ENCODE results near the gene KLHDC7B. TPM values are rescaled to one million over a fixed set of nuclear protein-coding genes. Genes with fewer than 3 reads are reported as not detected.

Gene KLHDC7B
- total RNA-seq, 6 donors from 2014 or later = 0.39 to 1.5 (median 0.81) TPM; not detected in 2

- H3K4me3 ChIP-seq = no peak overlapping the region
- no peak overlapping the region for H3K27ac ChIP-seq
- H3K27me3 ChIP-seq = no peaks in the 10 kb centered on the region
- ATAC-seq (ENCODE audit: low FRiP score in 2 of 2) = no peak
- DNase-seq = no peak
- 88 to 92% methylated on average over 7 to 8 of the region's 8 CpGs for WGBS, 2 donors
- TF ChIP-seq EP300 (IDR thresholded peaks at IDR 0.05) (no peak), POLR2A (IDR thresholded peaks at IDR 0.05) (no peak), POLR2AphosphoS5 (IDR thresholded peaks at IDR 0.05) (no peak), CTCF (IDR thresholded peaks at IDR 0.05) (no peak)
- no peaks in the 10 kb centered on the region for H3K9me3 ChIP-seq
- H3K36me3 ChIP-seq = peaks cover 4 to 39% (median 12%) of the 10 kb centered on the region in 4 donors
- no peaks in the 10 kb centered on the region for H3K4me1 ChIP-seq
Observed at GRCh38 chr22:50569041-50569459, 23.4 kb downstream of the KLHDC7B start.

DNA sequence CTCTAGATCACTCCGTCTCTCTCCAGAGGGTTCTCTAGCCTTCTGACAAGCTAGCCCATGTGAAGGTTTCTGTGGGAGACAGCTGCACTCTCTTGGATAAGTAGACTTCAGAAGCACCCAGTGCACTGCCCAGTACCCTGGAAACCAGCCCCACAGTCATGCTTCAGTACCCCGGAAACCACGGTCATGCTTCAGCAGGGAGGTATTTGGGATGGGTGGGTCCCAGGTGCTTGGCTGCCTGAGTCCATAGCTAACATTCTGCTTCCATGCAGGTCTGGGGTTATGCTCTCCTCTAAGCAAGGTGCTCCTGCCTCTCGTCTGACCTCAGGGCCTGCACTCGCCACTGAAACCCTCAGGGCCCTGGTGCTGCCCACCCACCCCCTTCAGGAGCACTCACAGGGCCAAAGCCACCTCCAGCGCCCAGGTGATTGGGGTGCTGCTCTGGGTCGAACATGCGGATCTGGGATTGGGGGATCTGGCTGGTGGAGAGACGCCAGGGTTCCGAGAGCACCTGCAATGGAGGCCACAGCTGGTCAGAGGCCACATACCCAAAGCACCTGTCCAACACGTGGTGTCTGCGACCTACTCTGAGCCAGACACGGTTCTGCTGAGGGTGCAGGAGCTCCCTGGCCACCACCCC, 24.3 kb downstream of the KLHDC7B start:
- DNase-seq (no peak), ATAC-seq (ENCODE audit: low FRiP score in 2 of 2) (no peak)
- Histone ChIP-seq H3K27me3 (no peaks in the 10 kb centered on the region), H3K36me3 (peaks cover 4 to 39% (median 12%) of the 10 kb centered on the region in 4 donors), H3K4me3 (no peak overlapping the region), H3K27ac (no peak overlapping the region), H3K4me1 (no peaks in the 10 kb centered on the region), H3K9me3 (no peaks in the 10 kb centered on the region)
- TF ChIP-seq POLR2AphosphoS5 (IDR thresholded peaks at IDR 0.05) = no peak
- TF ChIP-seq CTCF (IDR thresholded peaks at IDR 0.05) = no peak
- TF ChIP-seq POLR2A (IDR thresholded peaks at IDR 0.05) = no peak
- no peak for TF ChIP-seq EP300 (IDR thresholded peaks at IDR 0.05)
- WGBS, 2 donors = 98 to 100% methylated on average over 3 to 12 of the region's 13 CpGs

- 95 to 100% methylated on average over 3 to 12 of the region's 12 CpGs for WGBS, 2 donors
- Histone ChIP-seq H3K36me3 (peaks cover 4 to 39% (median 12%) of the 10 kb centered on the region in 4 donors), H3K27ac (no peak overlapping the region), H3K27me3 (no peaks in the 10 kb centered on the region), H3K4me3 (no peak overlapping the region), H3K9me3 (no peaks in the 10 kb centered on the region), H3K4me1 (no peaks in the 10 kb centered on the region)
- DNase-seq (no peak), ATAC-seq (ENCODE audit: low FRiP score in 2 of 2) (no peak)
- TF ChIP-seq EP300 (IDR thresholded peaks at IDR 0.05) (no peak), CTCF (IDR thresholded peaks at IDR 0.05) (no peak), POLR2AphosphoS5 (IDR thresholded peaks at IDR 0.05) (no peak), POLR2A (IDR thresholded peaks at IDR 0.05) (no peak)
Observed at GRCh38 chr22:50570861-50571260, 25.2 kb downstream of the KLHDC7B start.

DNA sequence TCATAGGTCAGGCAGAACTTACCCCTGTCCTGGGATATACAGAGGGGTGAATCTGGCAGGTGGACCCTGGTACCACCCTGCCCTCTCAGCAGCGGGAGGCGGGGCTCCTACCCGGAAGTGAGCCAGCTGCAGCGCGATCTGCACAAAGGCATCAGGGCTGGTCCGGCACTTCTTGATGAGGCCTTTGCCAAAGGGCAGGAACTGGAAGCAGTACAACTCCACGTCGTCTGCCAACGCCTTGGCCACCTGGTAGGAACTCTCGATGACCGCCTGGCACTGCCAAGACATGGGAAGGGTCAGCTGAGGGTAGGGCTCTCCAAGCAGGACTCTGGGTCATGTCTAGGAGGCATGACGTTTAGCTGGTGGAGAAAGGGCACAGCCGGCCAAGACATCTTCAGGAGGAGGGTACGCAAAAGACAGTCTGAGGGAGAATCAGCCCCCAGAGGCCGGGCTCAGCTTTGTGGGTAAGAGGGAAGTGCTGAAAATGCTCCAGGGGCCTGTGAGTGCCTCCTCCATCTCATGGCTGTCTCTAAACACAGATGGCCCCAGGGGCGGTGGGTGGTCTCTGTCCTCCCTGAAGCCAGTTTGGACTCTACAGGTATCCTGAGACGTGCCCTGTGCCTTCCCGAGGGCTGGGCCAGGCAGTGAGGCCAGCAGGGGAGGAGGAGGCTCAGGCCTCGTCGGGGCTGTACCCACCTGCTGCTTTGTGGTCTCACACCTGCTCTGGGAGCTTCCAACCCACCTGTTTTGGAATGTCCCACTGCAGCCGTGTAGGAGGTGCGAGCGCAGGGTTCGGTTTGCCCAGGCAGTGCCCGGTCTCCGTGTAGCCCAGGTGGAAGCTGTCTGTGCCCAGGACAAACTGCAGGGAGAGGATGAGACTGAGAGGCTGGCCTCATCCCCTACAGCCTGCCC, 25.8 kb downstream of the KLHDC7B start:
- WGBS, 2 donors = 89 to 93% methylated on average over 3 to 24 of the region's 26 CpGs

More for the DNA sequence above, 25.8 kb downstream of the KLHDC7B start:
- H3K4me3 ChIP-seq = no peak overlapping the region
- no peak overlapping the region for H3K27ac ChIP-seq
- no peaks in the 10 kb centered on the region for H3K9me3 ChIP-seq
- ATAC-seq (ENCODE audit: low FRiP score in 2 of 2) (no peak), DNase-seq (no peak)
- H3K4me1 ChIP-seq = no peaks in the 10 kb centered on the region
- TF ChIP-seq EP300 (IDR thresholded peaks at IDR 0.05) (no peak), CTCF (IDR thresholded peaks at IDR 0.05) (no peak), POLR2AphosphoS5 (IDR thresholded peaks at IDR 0.05) (no peak), POLR2A (IDR thresholded peaks at IDR 0.05) (no peak)
- H3K36me3 ChIP-seq = peaks cover 4 to 39% (median 12%) of the 10 kb centered on the region in 4 donors
- no peaks in the 10 kb centered on the region for H3K27me3 ChIP-seq

Data from upper lobe of left lung (tissue), 6 donors.